MM.1S (cell line): ENCODE measurements around the gene CRY2.

Experiments
- CTCF ChIP-seq: fragments of 300-600 bp; sonication (generic); IDR thresholded peaks from 2 replicates; pipeline ENCODE4 v1.5.1; 2016; ENCODE audit warnings: antibody characterized with exemption, low read length, mixed read lengths
- EZH2 ChIP-seq: fragments of 300-600 bp; sonication (generic); optimal IDR thresholded peaks from 2 replicates; pipeline ENCODE3; 2017; ENCODE audit warnings: low read depth, mild to moderate bottlenecking, antibody characterized with exemption, low read length, mixed read lengths

- TF ChIP-seq CTCF (no peak), EZH2 (no peak)
Measured at GRCh38 chr11:45816614-45817013, 30.7 kb upstream of the CRY2 start.
